Measurements from ENCODE around the gene GPR152.
"Not testable (repeated sequence)": the region's sequence is repeated elsewhere in the genome, so short reads cannot be mapped to it uniquely, and the experiment has no call there.

Gene GPR152

GRCh38 chr11:67409261-67409666, 43.3 kb downstream of the GPR152 start:
- DNase-seq (ENCODE audit: low read depth in 2 of 2), result no peak

- DNase-seq (ENCODE audit: low read depth in 2 of 2), result no peak
These were observed 43.9 kb downstream of the GPR152 start for GRCh38 chr11:67408437-67409200.

GRCh38 chr11:67407688-67408163, 44.8 kb downstream of the GPR152 start:
- DNase-seq (ENCODE audit: low read depth in 2 of 2), result no peak

DNA sequence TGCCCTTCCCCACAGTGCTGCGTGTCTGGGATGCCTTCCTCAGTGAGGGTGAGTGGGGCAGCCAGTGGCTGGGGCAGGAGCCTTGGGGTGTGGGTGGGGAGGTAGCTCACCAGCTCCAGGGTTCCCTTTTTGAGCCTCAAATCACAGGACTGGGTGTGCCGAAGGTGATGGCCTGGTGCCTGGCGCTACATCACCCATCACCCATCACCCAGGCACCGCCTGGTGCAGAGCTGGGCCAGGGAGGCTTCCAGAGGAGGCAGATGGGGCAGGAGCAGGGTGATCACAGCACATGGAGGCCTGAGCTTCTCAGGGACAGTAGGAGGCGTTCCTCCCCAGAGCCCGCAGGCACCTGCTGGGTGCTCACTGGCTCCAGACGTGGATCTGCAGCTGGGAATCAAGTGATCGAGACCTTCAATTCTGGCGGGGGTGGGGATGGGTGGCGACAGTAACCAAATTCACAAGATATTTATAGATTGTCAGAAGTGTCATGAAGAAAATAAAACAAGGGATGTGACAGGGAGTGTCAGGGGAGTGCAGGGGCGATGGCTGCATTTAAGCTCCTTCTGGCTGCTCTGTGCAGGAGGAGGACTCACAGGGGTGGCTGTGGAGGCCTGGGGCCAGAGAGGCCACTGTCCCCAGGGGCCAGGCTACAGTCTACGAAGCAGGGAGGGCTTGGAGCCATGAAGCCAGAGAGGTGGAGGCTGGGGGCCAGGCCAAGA, 45.4 kb downstream of the GPR152 start:
- no peak for DNase-seq (ENCODE audit: low read depth in 2 of 2)

DNA sequence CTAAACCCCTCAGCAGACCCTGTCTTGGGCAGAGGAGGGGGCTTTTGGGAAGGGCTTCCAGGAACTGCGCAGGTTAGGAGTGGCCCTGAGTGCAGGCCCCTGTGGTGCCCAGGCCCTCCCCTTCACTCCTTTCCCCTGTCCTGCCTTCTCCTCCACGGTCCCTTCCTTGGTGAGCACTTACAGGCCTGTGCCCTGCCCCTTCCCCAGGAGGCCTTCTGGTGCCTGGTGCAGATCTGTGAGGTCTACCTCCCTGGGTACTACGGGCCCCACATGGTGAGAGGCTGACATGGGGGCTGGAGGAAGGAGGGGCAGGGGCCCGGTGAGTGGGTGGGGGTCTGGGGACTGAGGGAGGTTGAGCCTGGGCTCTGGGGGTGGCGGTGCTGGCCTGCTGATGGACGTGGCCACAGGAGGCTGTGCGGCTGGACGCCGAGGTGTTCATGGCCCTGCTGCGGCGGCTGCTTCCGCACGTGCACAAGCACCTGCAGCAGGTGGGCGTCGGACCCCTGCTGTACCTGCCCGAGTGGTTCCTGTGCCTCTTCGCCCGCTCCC, 46.0 kb downstream of the GPR152 start:
- DNase-seq (ENCODE audit: low read depth in 2 of 2), result no peak

DNA sequence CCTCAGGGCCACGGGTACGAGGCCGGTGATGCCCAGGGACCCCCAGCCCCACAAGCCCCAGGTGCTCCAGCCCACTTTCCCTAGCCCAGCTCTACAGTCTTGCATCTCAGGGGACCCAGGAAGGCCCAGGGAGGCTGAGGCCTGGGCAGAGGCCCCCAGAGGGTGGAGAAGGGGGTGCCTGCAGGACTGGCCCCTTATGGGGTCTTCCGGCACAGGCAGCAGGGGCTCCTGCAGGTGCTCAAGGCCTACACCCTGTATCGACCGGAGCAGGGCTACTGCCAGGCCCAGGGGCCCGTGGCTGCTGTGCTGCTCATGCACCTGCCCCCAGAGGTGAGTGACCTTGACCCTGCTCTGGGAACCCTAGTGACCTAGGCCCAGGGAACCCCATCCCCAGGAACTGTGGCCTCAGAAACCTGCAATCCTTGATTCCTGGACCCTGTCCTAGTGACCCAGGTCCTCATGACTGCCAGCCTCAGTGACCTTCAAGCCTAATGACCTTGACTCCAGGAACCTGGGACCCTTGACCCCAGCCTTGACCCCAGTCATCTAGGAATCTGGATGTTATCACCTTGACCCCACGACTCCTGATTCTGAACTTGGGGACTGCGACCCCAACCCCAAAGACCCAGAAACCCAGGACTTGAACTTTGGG, 46.7 kb downstream of the GPR152 start:
- no peak for DNase-seq (ENCODE audit: low read depth in 2 of 2)

DNA sequence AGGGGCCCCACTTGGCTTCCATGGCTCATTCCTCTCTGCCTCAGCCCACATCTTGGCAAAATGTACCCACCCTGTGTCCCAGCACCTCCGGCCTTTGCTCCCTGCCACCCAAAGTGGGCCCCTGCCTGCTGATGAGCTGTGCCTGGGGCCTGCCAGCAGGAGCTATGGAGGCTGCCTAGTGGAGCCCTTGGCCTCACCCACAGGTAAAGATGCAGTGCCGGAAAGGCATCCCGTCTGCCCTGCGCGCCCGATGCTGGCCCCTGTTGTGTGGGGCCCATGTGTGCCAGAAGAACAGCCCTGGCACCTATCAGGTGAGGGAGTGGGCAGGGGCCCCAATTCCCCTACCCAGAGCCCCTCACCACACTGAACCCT, 47.3 kb downstream of the GPR152 start:
- DNase-seq (ENCODE audit: low read depth in 2 of 2), result no peak

GRCh38 chr11:67404515-67405195, 47.9 kb downstream of the GPR152 start:
- DNase-seq (ENCODE audit: low read depth in 2 of 2), result no peak

DNA sequence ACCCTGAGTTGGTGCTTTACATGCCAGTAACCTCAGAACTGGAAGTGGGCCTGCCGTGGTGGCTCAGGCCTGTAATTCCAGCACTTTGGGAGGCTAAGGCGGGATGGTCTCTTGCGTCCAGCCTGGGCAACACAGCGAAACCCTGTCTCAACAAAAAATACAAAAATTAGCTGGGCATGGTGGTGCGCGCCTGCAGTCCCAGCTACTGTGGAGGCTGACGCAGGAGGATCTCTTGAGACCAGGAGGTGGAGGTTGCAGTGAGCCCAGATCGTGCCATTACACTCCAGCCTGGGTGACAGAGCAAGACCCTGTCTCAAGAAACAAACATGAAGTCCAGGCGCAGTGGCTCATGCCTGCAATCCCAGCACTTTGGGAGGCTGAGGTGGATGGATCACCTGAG, 49.4 kb downstream of the GPR152 start:
- not testable (repeated sequence) for DNase-seq (ENCODE audit: low read depth in 2 of 2)

GRCh38 chr11:67402192-67402839, 50.2 kb downstream of the GPR152 start:
- not testable (repeated sequence) for DNase-seq (ENCODE audit: low read depth in 2 of 2)

DNA sequence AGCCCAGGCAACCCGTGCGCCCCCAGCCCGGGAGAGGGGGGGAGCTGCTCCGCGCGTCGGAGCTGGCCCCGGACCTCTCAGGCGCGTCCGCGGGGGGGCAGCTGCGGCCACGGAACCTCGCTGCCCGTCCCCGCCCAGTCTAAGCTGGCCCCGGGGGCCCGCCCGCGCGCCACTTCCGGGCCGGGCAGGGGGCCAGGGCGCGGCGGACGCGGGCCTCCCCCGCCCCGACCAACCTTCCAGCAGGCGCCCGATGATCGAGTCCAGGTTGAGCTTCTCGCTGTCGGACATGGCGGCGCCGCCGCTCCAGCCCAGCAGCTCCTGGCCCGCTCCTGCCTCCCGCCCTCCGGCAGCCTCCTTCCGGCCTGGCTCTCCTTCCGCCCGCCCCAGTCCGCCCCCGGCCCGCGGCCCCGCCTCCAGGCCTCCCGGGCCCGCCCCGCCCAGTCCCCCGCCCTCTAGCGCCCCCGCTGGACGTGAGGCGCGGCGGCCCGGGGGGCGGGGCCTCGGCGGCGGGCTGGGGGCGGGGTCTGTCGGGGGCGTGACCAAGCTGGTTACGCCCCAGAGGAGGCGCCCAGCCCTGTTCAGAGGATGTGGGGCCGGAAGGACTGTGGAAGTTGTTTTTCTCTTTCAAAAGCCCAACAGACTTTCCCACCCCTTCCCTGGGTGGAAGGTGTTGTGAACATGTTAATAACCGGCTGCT, 50.9 kb downstream of the GPR152 start, which contains the start of gene PPP1CA:
TSS of gene PPP1CA (minus strand) at position 364 of the 697 bp plus-strand sequence. CDS start at position 288, 76 bp downstream.
- peak; percentile 61 to 69 for DNase-seq (ENCODE audit: low read depth in 2 of 2)
